HG03175 (cell line): ENCODE measurements around the gene BUD31.
A peak's percentile ranks its signal among the peaks of the same experiment; 100 is the strongest.
"Not testable (repeated sequence)": the region's sequence is repeated elsewhere in the genome, so short reads cannot be mapped to it uniquely, and the experiment has no call there.

Experiments used
- ATAC-seq: cut with Tn5 transposase; IDR thresholded peaks from one replicate; pipeline ENCODE4 v1.9.1; 2021; ENCODE audit warnings: mild to moderate bottlenecking, moderate library complexity; ENCODE audit not compliant: unreplicated experiment

The BUD31 gene

DNA sequence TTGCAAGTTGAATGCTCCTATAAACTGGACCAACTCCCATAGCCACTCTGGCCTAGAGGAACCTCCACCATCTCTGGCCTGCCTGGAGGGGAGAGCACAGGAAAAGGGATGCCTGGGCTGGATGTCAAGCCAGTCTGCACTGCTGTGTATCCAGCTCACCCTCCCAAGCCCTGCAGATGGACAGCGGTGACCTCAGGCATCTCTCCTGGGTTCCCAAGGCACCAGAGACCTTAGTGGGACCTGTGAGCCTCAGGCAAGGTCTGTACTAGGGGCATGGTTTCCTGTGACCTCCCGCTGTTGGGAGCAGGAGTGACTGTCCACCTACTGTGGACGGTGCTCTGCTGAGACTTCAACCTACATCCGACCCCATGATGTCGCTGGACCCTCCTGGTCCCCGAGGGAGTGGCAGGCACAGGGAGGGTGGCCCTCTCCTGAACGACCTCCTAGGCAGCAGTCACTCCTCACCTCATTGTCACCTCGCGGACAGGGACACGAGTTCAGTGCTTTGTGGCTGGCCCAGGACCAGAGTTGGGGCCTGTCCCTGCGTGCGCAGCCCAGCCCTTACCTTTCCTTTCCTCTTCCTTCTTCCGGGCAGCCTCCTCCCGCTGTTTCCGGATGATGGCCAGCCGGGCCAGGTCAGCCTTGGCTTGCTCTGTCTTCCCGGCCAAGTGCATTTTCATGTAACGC, 11.3 kb upstream of the BUD31 start:
- no peak for ATAC-seq

- ATAC-seq = no peak
These were observed 9.8 kb upstream of the BUD31 start for GRCh38 chr7:99398891-99399445.

- no peak for ATAC-seq
These were observed 9.2 kb upstream of the BUD31 start for GRCh38 chr7:99399597-99399996.

GRCh38 chr7:99402854-99403253, 5.9 kb upstream of the BUD31 start:
- ATAC-seq = no peak

- no peak for ATAC-seq
These were observed 5.0 kb upstream of the BUD31 start for GRCh38 chr7:99403764-99404163.

- ATAC-seq = no peak
These were observed 4.4 kb upstream of the BUD31 start for GRCh38 chr7:99404235-99404976.

DNA sequence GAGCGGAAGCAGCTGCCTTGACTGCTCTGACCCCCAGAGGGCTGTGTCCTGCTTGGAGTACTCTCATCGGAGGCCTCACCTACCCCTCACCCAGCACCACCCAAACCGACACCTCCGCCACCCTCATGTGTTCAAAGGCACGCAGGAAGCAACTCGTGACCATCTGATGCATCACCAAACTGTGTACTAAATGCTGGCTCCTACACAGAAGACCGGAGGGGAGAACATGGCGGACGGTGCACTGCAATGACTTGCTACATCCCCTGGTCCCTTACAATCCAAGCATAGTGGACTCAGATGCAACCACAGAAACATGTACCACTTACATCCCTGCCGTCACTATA, 3.8 kb upstream of the BUD31 start:
- ATAC-seq = no peak

DNA sequence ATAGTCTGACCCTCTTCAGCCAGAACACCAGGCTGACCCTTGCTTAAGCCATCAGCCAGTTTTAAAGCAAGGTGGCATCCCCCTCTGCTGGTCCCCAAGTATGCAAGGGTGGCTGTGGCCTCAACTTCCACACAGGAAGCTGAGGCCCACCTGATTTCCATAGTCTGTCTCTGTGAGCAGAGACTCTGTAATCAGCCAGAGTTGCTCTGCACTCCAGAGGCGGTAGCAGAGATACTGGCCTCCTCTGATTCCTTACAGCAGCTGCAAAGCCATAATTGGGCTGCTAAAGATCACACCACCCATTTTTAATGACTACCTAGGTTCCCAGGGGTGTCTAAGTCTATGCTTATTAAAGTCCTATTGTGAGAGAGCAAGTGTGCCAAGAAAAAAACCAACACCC, 2.2 kb upstream of the BUD31 start:
- ATAC-seq = no peak

DNA sequence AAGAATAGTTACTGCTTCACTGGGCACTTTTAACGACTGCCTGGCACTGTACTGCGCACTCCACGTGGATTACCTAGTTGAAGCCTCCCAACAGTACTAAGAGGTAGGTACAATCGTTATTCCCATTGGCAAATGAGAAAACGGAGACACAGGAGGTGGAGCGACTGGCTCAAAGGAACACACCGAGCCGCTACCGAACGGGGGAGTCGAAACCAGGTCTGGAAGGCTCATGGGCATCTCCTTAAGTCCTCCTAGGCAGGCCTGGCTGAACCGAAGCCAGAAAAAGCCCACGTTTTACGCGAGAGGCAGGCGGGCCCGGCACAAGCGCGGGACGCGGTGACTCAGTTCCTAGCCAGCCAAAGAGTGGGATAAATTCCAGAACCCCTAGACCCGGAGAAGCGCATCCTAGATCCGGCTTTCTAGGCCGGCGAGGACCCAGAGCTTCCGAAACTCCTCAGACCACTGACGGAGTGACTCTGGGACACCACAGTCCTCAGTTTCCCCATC, 844 bp upstream of the BUD31 start:
- no peak for ATAC-seq

DNA sequence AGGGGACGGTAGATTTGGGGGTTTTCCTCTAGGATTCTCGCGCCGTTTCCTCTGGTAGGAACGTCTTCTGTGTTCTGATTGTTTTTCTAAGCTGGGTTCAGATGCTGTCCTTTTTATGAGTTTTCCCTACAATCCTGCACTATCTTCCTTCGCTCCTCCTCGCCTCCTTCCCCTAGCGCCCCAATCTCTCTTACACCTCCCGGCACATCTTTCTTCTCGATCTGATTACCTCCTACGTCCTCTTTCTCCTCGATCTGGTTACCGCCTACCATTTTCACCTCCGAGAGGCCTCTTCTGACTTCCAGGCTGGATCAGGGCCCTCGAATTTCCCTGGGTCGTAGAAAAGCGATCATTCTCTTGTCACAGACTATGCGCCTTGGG, 413 bp downstream of the BUD31 start:
- peak; percentile 16 for ATAC-seq

DNA sequence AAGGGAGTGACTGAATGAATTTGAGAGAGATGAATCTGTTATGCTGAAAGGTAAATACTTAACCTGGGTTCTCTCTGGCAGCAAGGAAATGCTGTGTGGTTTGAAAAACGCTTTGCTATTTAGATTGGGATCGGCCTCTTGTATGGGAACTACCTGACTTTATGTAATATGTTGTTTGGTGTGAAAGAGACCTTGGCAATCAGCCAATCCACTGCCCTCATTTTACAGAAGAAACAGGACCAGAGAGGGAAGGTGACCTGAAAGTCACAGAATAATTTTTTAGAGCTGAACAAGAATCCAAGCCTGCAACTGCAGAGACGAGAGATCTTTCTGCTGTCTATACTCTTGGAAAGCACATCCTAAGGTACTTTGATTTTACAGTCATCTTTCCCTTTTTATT, 1.0 kb downstream of the BUD31 start:
- ATAC-seq = no peak

GRCh38 chr7:99410635-99411034, 1.9 kb downstream of the BUD31 start:
- ATAC-seq = no peak

DNA sequence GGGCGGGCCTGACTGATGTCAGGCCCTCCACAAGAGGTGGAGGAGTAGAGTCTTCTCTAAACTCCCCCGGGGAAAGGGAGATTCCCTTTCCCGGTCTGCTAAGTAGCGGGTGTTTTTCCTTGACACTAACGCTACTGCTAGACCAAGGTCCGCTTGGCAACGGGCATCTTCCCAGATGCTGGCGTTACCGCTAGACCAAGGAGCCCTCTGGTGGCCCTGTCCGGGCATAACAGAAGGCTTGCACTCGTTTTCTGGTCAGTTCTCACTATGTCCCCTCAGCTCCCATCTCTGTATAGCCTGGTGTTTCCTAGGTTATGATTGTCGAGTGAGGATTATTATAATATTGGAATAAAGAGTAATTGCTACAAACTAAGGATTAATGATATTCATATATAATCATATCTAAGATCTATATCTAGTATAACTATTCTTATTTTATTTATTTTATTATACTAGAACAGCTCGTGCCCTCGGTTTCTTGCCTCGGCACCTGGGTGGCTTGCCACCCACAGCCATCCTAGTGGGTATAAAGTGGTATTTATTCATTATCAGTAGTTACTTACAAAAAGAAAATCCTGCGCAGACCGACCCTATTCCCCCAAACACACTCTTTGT, 6.9 kb downstream of the BUD31 start:
- ATAC-seq = not testable (repeated sequence)

DNA sequence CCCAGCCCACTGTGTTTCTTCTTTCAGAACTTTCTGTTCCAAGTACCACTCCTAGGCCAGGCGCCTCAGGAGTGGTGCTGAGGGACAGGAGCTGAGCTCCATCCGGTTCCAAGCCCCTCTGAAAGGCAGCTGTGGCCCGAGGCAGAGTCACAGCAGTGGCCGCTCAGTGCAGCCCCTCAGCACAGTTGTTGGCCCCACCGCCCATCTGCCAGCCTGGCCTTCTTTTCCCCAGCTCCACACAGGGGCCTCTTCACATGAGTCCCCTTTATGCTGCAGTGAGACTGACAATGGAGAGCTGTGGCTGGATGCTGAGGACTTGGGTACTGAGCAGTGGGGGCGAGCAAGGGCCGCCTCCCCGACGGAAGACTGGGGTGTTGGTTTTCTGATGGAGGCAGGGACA, 9.5 kb downstream of the BUD31 start:
- ATAC-seq = no peak

- ATAC-seq = no peak
These were observed 10.7 kb downstream of the BUD31 start for GRCh38 chr7:99419323-99420021.

DNA sequence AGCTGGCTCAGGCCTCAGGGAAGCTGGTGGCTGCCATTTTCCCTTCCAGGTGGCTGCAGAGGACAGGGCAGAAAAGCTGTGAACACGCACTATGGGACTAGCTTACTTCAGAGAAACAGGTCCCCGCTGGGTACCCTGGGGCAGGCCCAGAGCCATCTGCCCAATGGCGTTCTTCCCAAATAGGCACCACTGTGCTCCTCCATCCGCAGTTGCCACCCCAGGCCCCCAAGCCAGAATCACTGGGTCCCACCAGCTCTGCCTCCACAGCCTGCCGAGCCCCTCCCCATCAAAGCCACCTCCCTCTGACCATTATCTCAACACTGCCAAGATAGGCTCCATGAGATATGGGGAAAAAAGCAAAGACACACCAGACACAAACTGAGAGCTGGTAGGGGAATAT, 11.4 kb downstream of the BUD31 start:
- ATAC-seq = no peak

- no peak for ATAC-seq
These were observed 12.2 kb downstream of the BUD31 start for GRCh38 chr7:99420986-99421385.

GRCh38 chr7:99422186-99422585, 13.4 kb downstream of the BUD31 start:
- no peak for ATAC-seq

- no peak for ATAC-seq
These were observed 13.9 kb downstream of the BUD31 start for GRCh38 chr7:99422625-99423024.

- ATAC-seq = no peak
These were observed 16.4 kb downstream of the BUD31 start for GRCh38 chr7:99424932-99425730.
